GM18868 (cell line): ENCODE data around the gene STX18.
"Not testable (repeated sequence)": the region's sequence is repeated elsewhere in the genome, so short reads cannot be mapped to it uniquely, and the experiment has no call there.

ENCODE experiments used
- ATAC-seq: cut with Tn5 transposase; IDR thresholded peaks from one replicate; pipeline ENCODE4 v1.9.1; 2021; ENCODE audit warnings: mild to moderate bottlenecking, moderate library complexity; ENCODE audit not compliant: unreplicated experiment

Gene STX18

GRCh38 chr4:4541661-4542570, at the start of gene STX18:
TSS of gene STX18 (minus strand) at chr4:4542048. CDS start at chr4:4541964, 84 bp downstream.
- peak; percentile 92 for ATAC-seq

DNA sequence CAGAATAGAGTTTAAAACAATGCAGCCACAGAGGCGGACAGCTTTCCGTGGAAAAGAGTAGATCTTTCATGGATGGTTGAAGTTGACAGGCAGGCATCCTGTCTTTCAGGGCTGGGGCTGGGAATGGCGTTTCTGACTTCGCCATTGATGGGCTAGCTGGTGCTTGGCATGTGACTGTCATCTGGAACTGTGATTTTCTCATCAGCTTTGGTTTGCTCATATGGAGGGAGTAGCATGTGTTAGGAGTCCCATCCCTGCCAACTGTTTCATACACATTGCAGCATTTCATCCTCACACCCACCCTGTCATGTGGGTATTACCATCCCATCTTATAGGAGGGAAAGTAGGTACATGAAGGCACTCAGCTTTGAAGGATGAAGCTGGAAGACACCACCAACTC, 49.2 kb upstream of the STX18 start:
- no peak for ATAC-seq

GRCh38 chr4:4590546-4590945, 48.7 kb upstream of the STX18 start:
- no peak for ATAC-seq

GRCh38 chr4:4585012-4585670, 43.3 kb upstream of the STX18 start:
- ATAC-seq: no peak

DNA sequence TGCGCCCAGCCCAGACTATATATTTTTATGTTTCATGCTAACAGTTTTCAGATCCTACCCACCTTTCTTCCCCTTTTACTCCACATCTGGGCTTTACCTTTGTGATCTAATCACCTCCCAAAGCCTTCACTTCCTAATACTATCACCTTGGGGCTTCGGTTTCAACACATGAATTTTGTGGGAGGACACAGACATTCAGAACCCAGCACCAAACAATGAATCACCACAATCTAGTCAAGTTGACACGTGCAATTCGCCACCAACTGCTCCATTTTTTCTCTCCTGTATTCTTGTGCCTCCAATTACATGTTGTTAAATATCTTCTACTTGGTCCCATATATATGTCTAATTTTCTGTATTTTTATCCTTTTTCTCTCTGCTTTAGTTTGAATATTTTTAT, 41.8 kb upstream of the STX18 start:
- ATAC-seq: no peak

DNA sequence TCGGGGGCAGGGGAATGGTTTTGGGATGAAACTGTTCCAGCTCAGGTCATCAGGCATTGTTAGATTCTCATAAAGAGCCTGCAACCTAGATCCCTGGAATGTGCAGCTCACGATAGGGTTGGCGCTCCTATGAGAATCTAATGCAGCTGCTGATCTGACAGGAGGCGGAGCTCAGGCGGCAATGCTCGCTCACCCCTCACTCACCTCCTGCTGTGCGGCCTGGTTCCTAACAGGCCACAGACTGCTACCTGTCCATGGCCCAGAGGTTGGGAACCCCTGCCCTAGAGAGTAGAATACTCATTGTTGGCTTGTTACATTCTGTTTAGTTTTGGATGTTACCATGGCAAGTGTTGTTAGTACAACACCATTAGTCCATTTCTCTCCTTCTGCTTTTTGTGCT, 40.8 kb upstream of the STX18 start:
- ATAC-seq: no peak

GRCh38 chr4:4580494-4580893, 38.6 kb upstream of the STX18 start:
- no peak for ATAC-seq

GRCh38 chr4:4578981-4579380, 37.1 kb upstream of the STX18 start:
- no peak for ATAC-seq

- no peak for ATAC-seq
Measured at GRCh38 chr4:4577359-4577875, 35.6 kb upstream of the STX18 start.

DNA sequence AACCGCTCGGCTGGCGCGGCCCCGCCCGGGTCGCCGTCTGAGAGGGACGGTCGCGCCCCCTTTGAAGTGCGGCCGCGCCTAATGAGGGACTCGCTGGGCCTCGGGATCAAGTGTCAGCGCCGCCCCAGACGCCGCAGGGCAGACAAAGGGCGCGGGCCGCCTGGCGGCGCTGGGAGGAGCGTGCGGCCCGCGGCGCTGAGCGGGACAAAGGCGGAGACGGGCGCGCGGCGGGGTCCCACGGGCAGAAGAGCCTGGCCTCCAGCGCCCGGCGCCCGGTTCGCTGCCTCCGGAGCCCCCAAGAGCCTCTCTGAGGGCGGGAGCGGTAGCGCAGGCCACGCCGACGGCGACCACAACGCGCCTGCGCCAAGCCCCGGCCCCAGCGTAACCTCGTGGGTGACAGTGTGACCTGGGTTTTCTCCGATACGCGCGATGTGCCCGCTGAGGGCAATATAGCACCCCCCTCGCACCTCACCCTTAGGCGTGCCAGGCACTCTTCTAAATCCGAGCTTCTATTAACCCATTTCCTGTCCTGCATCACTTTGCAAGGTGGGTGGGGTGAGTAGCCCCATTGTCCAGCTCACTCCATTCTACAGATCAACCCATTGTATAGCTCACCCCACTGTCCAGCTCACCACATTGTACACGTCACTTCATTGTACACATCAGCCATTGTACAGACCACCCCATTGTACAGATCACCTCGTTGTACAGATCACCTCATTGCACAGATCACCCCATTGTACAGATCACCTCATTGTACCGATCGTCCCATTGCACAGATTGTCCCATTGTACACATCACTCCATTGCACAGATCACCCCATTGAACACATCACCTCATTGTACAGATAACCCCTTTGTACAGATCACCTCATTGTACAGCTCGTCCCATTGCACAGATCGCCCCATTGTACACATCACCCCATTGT, 33.7 kb upstream of the STX18 start:
- ATAC-seq: peak; percentile 76

GRCh38 chr4:4574792-4575191, 32.9 kb upstream of the STX18 start:
- no peak for ATAC-seq

- ATAC-seq: no peak
Measured at GRCh38 chr4:4574052-4574451, 32.2 kb upstream of the STX18 start.

DNA sequence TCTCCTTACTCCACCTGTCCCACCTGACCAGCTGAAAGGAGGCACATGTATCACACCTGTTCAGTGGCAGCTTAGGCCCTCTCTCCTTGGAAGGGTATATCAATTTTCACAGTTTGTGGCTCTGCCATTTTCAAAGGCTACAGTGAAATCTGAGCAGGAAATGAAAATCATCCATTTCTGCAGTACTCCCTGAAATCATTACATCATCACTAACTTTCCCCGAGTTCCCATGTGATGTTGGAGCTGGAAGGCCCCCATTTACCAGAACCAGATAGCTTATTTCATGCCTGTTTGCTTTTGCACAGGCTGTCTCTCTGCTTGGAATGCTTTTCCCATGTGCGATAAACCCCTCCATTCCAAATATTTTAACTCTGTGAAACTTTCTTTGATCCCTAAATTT, 31.0 kb upstream of the STX18 start:
- no peak for ATAC-seq

- not testable (repeated sequence) for ATAC-seq
Measured at GRCh38 chr4:4569861-4570260, 28.0 kb upstream of the STX18 start.

DNA sequence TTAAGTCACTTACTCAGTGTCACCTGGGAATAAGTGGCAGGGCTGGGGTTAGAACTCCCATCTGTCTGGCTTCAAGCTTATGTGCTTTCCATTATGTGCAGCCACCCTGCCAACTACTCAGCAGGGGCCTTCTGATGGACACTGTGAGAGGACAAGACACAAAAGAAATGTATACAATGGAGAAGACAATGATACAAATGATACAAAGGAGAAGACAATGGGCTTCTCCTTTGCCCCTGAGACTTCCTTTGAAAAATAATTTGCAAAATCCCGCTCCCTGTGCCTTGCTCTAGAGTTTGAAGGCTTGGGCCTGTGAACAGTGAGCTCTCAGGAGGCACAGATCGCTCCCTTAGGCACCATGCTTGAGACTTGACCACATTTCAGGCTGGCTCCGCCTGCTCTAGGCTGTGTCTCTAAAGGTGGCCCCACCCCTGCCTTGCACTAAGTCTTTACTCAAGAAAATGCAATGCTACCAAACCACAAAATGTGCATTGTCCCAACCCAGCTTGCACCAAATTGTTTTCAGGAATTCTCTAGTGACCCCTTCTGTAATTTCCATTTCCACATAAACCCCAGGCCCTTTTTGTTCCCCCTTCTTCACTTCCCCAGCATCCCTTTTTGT, 27.1 kb upstream of the STX18 start:
- ATAC-seq: no peak

- ATAC-seq: not testable (repeated sequence)
Measured at GRCh38 chr4:4566359-4566758, 24.5 kb upstream of the STX18 start.

- no peak for ATAC-seq
Measured at GRCh38 chr4:4564522-4564921, 22.7 kb upstream of the STX18 start.

DNA sequence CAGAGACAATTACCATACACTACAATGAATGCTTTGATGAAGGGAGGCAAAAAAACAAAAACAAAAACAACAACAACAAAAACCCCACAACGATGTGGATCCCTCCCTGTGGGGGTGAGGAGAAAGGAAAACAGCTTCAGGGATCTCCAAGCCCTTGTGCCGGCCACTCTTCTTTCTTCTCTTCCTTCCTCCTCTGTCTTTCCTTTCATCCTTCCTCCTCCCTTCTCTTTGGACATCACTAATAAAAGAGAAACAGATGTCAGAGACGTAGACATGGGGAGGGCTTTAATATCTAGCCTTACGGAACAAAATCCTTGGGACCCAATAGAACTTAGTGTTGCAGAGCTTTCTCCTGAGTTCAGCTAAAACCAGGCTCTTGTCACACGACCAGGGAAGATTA, 18.8 kb upstream of the STX18 start:
- ATAC-seq: no peak

- no peak for ATAC-seq
Measured at GRCh38 chr4:4560136-4560535, 18.3 kb upstream of the STX18 start.

- ATAC-seq: no peak
Measured at GRCh38 chr4:4559596-4559995, 17.7 kb upstream of the STX18 start.

- ATAC-seq: no peak
Measured at GRCh38 chr4:4558881-4559280, 17.0 kb upstream of the STX18 start.
